ENCODE results near the gene DGKK.

DNA sequence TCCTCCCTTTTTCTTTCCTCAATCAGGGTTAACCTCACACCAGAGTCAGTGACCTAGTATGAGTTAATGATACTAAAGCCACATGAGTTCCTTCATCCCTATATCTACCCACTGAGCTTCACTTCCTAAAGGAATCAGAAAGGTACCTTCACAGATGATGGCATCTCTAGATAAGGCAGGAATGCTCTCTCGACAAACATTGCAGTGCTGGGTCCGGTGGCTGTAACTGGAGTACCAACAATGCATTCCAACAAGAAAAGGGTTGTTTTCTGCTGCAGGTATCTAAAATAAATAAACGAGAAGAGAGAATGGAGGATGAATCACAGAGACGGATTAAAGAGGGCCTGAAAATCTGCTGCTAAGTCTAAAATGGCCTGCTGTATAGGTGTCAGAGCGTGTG lies 66.7 kb downstream of the DGKK start:
- TF ChIP-seq TAF1 (conservative IDR thresholded peaks at IDR 0.05): no peak
- TF ChIP-seq, protein P1, sequence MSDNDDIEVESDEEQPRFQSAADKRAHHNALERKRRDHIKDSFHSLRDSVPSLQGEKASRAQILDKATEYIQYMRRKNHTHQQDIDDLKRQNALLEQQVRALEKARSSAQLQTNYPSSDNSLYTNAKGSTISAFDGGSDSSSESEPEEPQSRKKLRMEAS (IDR thresholded peaks at IDR 0.05): no peak

Data from liver (tissue), 2 donors.